Calu3 (cell line): Measurements from ENCODE around the gene C16orf90. TPM values are rescaled to one million over a fixed set of nuclear protein-coding genes. Genes with fewer than 3 reads are reported as not detected.

Experiments
- BruUV-seq: library from RNA; stranded (reverse); fragments of 400-500 nt; replicated peaks from 2 replicates; lab custom pipeline; 2021; lab: Mats Ljungman, UMichigan
- CTCF ChIA-PET: fragments of 300-600 bp; sonication (Branson Sonifier 250); formaldehyde crosslinking; loops from one replicate; lab custom pipeline; 2022; ENCODE audit warnings: antibody characterized with exemption; lab: Charles Lee
- DNase-seq: peaks from one replicate; pipeline ENCODE4 v3.0.0; 2022
- H3K27ac Mint-ChIP-seq: one replicate; pipeline ENCODE4 v1.8.0; 2022; ENCODE audit warnings: mixed read lengths; ENCODE audit not compliant: unreplicated experiment
- H3K27me3 Mint-ChIP-seq: one replicate; pipeline ENCODE4 v1.8.0; 2022; ENCODE audit warnings: mixed read lengths; ENCODE audit not compliant: unreplicated experiment
- H3K36me3 Mint-ChIP-seq: one replicate; pipeline ENCODE4 v1.8.0; 2022; ENCODE audit warnings: mild to moderate bottlenecking, moderate library complexity, mixed read lengths; ENCODE audit not compliant: insufficient read depth, unreplicated experiment
- H3K4me1 Mint-ChIP-seq: one replicate; pipeline ENCODE4 v1.8.0; 2022; ENCODE audit warnings: mild to moderate bottlenecking, low read depth, mixed read lengths; ENCODE audit not compliant: unreplicated experiment
- H3K4me3 Mint-ChIP-seq: one replicate; pipeline ENCODE4 v1.8.0; 2022; ENCODE audit warnings: mild to moderate bottlenecking, low read depth, moderate library complexity, mixed read lengths; ENCODE audit not compliant: unreplicated experiment
- H3K9me3 Mint-ChIP-seq: one replicate; pipeline ENCODE4 v1.8.0; 2022; ENCODE audit warnings: low read depth, mixed read lengths; ENCODE audit not compliant: unreplicated experiment
- intact Hi-C: fragments of 100-400 bp; cut with micrococcal nuclease; formaldehyde crosslinking; loops from one replicate; pipeline ENCODE4 v1.10.0; 2022; ENCODE audit not compliant: unreplicated experiment
- total RNA-seq: library from RNA; stranded (reverse); gene quantifications from 2 replicates; pipeline ENCODE4 v1.2.3, GENCODE V29; 2022
- TF ChIP-seq, protein P1 (sequence below): fragments of 200-600 bp; IDR thresholded peaks from one replicate; pipeline ENCODE4 v1.8.0; 2022; ENCODE audit warnings: antibody characterized with exemption; ENCODE audit not compliant: unreplicated experiment

C16orf90 gene
- total RNA-seq, 1 experiment from 2014 or later = not detected

GRCh38 chr16:3498988-3499387 lies 3.7 kb upstream of the C16orf90 start:
- Mint-ChIP-seq H3K9me3 (no peaks in the 10 kb centered on the region), H3K27me3 (no peaks in the 10 kb centered on the region), H3K27ac (no peak overlapping the region), H3K4me1 (peaks cover 28% of the 10 kb centered on the region), H3K36me3 (peaks cover 25% of the 10 kb centered on the region), H3K4me3 (no peak overlapping the region)
- intact Hi-C loops = no loop called here
- DNase-seq = no peak
- BruUV-seq = no TSS peak
- CTCF ChIA-PET = interaction anchor here (0.7 kb wide), 1 partner anchor 297 kb away, joined by 3 read pairs; no protein-coding TSS in a partner anchor
- TF ChIP-seq, protein P1, sequence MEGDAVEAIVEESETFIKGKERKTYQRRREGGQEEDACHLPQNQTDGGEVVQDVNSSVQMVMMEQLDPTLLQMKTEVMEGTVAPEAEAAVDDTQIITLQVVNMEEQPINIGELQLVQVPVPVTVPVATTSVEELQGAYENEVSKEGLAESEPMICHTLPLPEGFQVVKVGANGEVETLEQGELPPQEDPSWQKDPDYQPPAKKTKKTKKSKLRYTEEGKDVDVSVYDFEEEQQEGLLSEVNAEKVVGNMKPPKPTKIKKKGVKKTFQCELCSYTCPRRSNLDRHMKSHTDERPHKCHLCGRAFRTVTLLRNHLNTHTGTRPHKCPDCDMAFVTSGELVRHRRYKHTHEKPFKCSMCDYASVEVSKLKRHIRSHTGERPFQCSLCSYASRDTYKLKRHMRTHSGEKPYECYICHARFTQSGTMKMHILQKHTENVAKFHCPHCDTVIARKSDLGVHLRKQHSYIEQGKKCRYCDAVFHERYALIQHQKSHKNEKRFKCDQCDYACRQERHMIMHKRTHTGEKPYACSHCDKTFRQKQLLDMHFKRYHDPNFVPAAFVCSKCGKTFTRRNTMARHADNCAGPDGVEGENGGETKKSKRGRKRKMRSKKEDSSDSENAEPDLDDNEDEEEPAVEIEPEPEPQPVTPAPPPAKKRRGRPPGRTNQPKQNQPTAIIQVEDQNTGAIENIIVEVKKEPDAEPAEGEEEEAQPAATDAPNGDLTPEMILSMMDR = no peak

GRCh38 chr16:3497771-3498170 lies 2.5 kb upstream of the C16orf90 start:
- BruUV-seq = no TSS peak
- Mint-ChIP-seq H3K4me3 (no peak overlapping the region), H3K27ac (no peak overlapping the region), H3K27me3 (no peaks in the 10 kb centered on the region), H3K36me3 (peaks cover 19% of the 10 kb centered on the region), H3K9me3 (no peaks in the 10 kb centered on the region), H3K4me1 (peaks cover 18% of the 10 kb centered on the region)
- TF ChIP-seq, protein P1 = no peak
- CTCF ChIA-PET = no interaction called here
- intact Hi-C loops = no loop called here
- no peak for DNase-seq

DNA sequence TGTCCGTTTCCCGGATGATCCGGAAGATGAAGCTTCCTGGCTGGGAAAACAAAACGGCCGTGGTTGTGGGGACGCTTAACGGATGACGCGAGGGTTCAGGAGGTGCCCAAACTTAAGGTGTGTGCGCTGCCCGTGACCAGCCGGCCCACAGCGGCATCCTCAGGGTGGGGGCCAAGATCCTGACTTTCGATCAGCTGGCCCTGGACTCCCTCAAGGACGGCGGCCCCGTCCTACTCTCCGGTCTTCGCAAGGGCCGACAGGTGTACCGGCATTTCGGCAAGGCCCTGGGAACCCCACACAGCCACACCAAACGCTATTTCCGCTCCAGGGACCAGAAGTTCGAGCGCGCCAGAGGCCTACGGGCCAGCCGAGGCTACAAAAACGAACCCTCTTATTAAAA lies 1.1 kb upstream of the C16orf90 start:
- no peak for DNase-seq
- TF ChIP-seq, protein P1 = no peak
- H3K4me1 Mint-ChIP-seq = peaks cover 4% of the 10 kb centered on the region
- H3K36me3 Mint-ChIP-seq = peaks cover 16% of the 10 kb centered on the region
- H3K27me3 Mint-ChIP-seq = no peaks in the 10 kb centered on the region
- CTCF ChIA-PET = no interaction called here
- intact Hi-C loops = no loop called here
- no peak overlapping the region for H3K4me3 Mint-ChIP-seq
- no peak overlapping the region for H3K27ac Mint-ChIP-seq
- H3K9me3 Mint-ChIP-seq = no peaks in the 10 kb centered on the region
- BruUV-seq = no TSS peak

GRCh38 chr16:3494386-3494973 lies 809 bp downstream of the C16orf90 start:
- TF ChIP-seq, protein P1 = no peak
- no peaks in the 10 kb centered on the region for H3K9me3 Mint-ChIP-seq
- BruUV-seq = no TSS peak
- no peaks in the 10 kb centered on the region for H3K27me3 Mint-ChIP-seq
- peaks cover 6% of the 10 kb centered on the region for H3K36me3 Mint-ChIP-seq
- intact Hi-C loops = no loop called here
- CTCF ChIA-PET = interaction anchor here (0.6 to 0.7 kb wide), 2 partner anchors 230 to 299 kb away, joined by 3 read pairs; no protein-coding TSS in a partner anchor
- no peak overlapping the region for H3K4me3 Mint-ChIP-seq
- no peak for DNase-seq
- no peaks in the 10 kb centered on the region for H3K4me1 Mint-ChIP-seq
- H3K27ac Mint-ChIP-seq = no peak overlapping the region
